Fibroblast of lung (primary cell): ENCODE measurements around the gene LRP1-AS. TPM values are rescaled to one million over a fixed set of nuclear protein-coding genes. Genes with fewer than 3 reads are reported as not detected.

ENCODE experiments used
- DNase-seq, 2 donors: peaks; one replicate each; pipeline versions ENCODE4 v3.0.0 to v3.0.0-alpha.2; 2010; ENCODE audit warnings: low read depth in 2 of 2
- H2AFZ ChIP-seq: 2 replicates; pipeline ENCODE4 v1.5.1; 2012; ENCODE audit warnings: low read length, control low read depth, inconsistent platforms
- H3K27ac ChIP-seq: 2 replicates; pipeline ENCODE4 v1.5.1; 2011; ENCODE audit warnings: low read length, control low read depth; ENCODE audit not compliant: insufficient read depth
- H3K27me3 ChIP-seq: 2 replicates; pipeline ENCODE4 v1.5.1; 2011; ENCODE audit warnings: mild to moderate bottlenecking, low read length; ENCODE audit not compliant: control insufficient read depth, insufficient read depth
- H3K36me3 ChIP-seq: 2 replicates; pipeline ENCODE4 v1.5.1; 2011; ENCODE audit warnings: low read length; ENCODE audit not compliant: control insufficient read depth, insufficient read depth
- H3K4me1 ChIP-seq: 2 replicates; pipeline ENCODE4 v1.5.1; 2011; ENCODE audit warnings: low read length; ENCODE audit not compliant: control insufficient read depth, insufficient read depth; ENCODE audit errors: extremely low read depth
- H3K4me2 ChIP-seq: 2 replicates; pipeline ENCODE4 v1.5.1; 2011; ENCODE audit warnings: low read length, control low read depth; ENCODE audit not compliant: insufficient read depth; ENCODE audit errors: extremely low read depth
- H3K4me3 ChIP-seq, 4 experiments: fragments of 200-600 bp in 1 of 4; sonication (generic) in 1 of 4; replicated peaks in 1 of 4; 2 replicates each; pipeline ENCODE4 v1.5.1; 2011 to 2016; ENCODE audit warnings: low read length in 4 of 4, low read depth in 3 of 4, mild to moderate bottlenecking in 3 of 4, control low read depth in 2 of 4, inconsistent platforms in 1 of 4, mixed read lengths in 1 of 4; ENCODE audit not compliant: insufficient read depth in 1 of 4; ENCODE audit errors: control extremely low read depth in 1 of 4
- H3K79me2 ChIP-seq: 2 replicates; pipeline ENCODE4 v1.5.1; 2012; ENCODE audit warnings: mild to moderate bottlenecking, low read length, inconsistent platforms; ENCODE audit not compliant: control insufficient read depth, insufficient read depth
- H3K9ac ChIP-seq: 2 replicates; pipeline ENCODE4 v1.5.1; 2011; ENCODE audit warnings: mild to moderate bottlenecking, low read length, control low read depth; ENCODE audit not compliant: insufficient read depth
- H3K9me3 ChIP-seq: 2 replicates; pipeline ENCODE4 v1.5.1; 2012; ENCODE audit warnings: low read depth, low read length; ENCODE audit not compliant: control insufficient read depth, insufficient read depth
- H4K20me1 ChIP-seq: 2 replicates; pipeline ENCODE4 v1.5.1; 2011; ENCODE audit warnings: low read length; ENCODE audit not compliant: control insufficient read depth, insufficient read depth; ENCODE audit errors: extremely low read depth
- CTCF ChIP-seq, 2 donors: IDR thresholded peaks in 1 of 2; conservative IDR thresholded peaks in 1 of 2; 1 replicate in 1 of 2; 2 replicates in 1 of 2; pipeline ENCODE4 v1.5.1; 2011 to 2012; ENCODE audit warnings: low read length in 2 of 2, control low read depth in 1 of 2, inconsistent platforms in 1 of 2, low read depth in 1 of 2, mild to moderate bottlenecking in 1 of 2
- EZH2 ChIP-seq: IDR thresholded peaks from 2 replicates; pipeline ENCODE4 v1.5.1; 2012; ENCODE audit warnings: low read length, control low read depth, mild to moderate bottlenecking; ENCODE audit errors: missing control alignments
- polyA plus RNA-seq, 2 donors: library from polyadenylated mRNA; depleted of rRNA in 1 of 2; stranded (reverse) in 1 of 2; unstranded in 1 of 2; fragments of >200 nt; gene quantifications; 2 replicates each; pipeline ENCODE4 v1.2.1, GENCODE V29; 2011 to 2012; ENCODE audit warnings: missing spikeins in 1 of 2
- total RNA-seq: library from RNA; depleted of rRNA; stranded (reverse); fragments of >200 nt; gene quantifications from 2 replicates; pipeline ENCODE4 v1.2.1, GENCODE V29; 2014

LRP1-AS gene
- total and polyA plus RNA-seq, 2 donors (not counting 1 experiment from before 2014, with no cell fraction given) = not detected

DNA sequence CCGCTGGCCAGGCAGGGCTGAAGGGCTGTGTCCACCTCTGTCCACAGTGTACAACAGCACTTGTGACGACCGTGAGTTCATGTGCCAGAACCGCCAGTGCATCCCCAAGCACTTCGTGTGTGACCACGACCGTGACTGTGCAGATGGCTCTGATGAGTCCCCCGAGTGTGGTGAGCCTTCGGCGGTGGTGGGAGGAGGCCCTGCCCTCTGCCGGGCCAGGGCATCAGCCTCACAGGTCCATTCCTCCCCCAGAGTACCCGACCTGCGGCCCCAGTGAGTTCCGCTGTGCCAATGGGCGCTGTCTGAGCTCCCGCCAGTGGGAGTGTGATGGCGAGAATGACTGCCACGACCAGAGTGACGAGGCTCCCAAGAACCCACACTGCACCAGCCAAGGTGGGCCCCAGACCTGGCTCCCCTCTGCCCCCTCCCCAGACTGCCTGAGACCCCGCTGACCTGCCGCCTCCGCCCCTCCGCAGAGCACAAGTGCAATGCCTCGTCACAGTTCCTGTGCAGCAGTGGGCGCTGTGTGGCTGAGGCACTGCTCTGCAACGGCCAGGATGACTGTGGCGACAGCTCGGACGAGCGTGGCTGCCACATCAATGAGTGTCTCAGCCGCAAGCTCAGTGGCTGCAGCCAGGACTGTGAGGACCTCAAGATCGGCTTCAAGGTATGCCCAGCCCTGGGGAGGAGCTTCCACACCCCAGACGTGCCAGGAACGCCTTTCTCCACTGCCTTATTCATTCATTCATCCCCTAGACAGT is 48.4 kb upstream of the LRP1-AS start:
- H3K27me3 ChIP-seq = no peaks in the 10 kb centered on the region
- no peak overlapping the region for H3K4me3 ChIP-seq
- no peak for DNase-seq
- no peak overlapping the region for H3K9ac ChIP-seq
- H3K79me2 ChIP-seq = no peaks in the 10 kb centered on the region
- no peak overlapping the region for H2AFZ ChIP-seq
- H3K4me2 ChIP-seq = no peak overlapping the region
- H4K20me1 ChIP-seq = no peaks in the 10 kb centered on the region
- TF ChIP-seq CTCF (conservative IDR thresholded peaks at IDR 0.05 in 1 of 2, IDR thresholded peaks at IDR 0.05 in 1 of 2; ENCODE audit: low read depth in 1 of 2, low read length in 2 of 2) = no peak
- TF ChIP-seq EZH2 = no peak
- H3K9me3 ChIP-seq = no peaks in the 10 kb centered on the region
- peaks cover 90% of the 10 kb centered on the region for H3K36me3 ChIP-seq
- H3K27ac ChIP-seq = no peak overlapping the region
- H3K4me1 ChIP-seq = no peaks in the 10 kb centered on the region

DNA sequence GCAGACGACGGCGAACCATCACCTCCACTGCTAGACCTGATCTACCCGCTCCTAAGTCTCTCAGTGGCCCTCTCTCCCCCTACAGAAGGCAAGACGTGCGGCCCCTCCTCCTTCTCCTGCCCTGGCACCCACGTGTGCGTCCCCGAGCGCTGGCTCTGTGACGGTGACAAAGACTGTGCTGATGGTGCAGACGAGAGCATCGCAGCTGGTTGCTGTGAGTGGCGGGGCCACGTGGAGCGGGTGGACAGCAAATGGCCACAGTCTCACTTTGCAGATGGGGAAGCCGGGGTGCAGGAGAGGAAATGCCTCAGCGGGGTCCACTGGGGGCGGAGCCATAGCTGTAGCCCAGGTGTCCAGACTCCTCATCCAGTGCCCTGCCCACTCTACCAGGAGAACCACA is 47.8 kb upstream of the LRP1-AS start:
- H3K27ac ChIP-seq = no peak overlapping the region
- no peaks in the 10 kb centered on the region for H4K20me1 ChIP-seq

DNA sequence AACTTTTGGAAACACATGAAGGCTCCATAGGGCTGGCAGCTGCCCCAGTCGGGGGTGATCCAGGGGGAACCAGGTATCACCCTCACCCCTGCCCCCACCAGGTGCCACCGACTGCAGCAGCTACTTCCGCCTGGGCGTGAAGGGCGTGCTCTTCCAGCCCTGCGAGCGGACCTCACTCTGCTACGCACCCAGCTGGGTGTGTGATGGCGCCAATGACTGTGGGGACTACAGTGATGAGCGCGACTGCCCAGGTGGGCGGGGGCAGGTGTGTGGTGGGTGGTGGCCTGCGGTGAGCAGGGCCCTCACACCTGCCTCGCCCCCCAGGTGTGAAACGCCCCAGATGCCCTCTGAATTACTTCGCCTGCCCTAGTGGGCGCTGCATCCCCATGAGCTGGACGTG is 46.8 kb upstream of the LRP1-AS start:
- H3K27me3 ChIP-seq = no peaks in the 10 kb centered on the region
- H3K36me3 ChIP-seq = peaks cover 85% of the 10 kb centered on the region
- H3K4me1 ChIP-seq = no peaks in the 10 kb centered on the region
- H3K9ac ChIP-seq = no peak overlapping the region
- no peak overlapping the region for H3K4me3 ChIP-seq
- no peak overlapping the region for H2AFZ ChIP-seq
- H3K9me3 ChIP-seq = no peaks in the 10 kb centered on the region
- TF ChIP-seq EZH2 = no peak
- no peak for TF ChIP-seq CTCF (conservative IDR thresholded peaks at IDR 0.05 in 1 of 2, IDR thresholded peaks at IDR 0.05 in 1 of 2; ENCODE audit: low read depth in 1 of 2, low read length in 2 of 2)
- no peak overlapping the region for H3K27ac ChIP-seq
- DNase-seq = no peak
- H3K4me2 ChIP-seq = no peak overlapping the region
- H3K79me2 ChIP-seq = no peaks in the 10 kb centered on the region
- no peaks in the 10 kb centered on the region for H4K20me1 ChIP-seq

More for the DNA sequence above, 47.8 kb upstream of the LRP1-AS start:
- Histone ChIP-seq H3K4me1 (no peaks in the 10 kb centered on the region), H3K4me3 (no peak overlapping the region), H3K9me3 (no peaks in the 10 kb centered on the region), H3K4me2 (no peak overlapping the region), H3K79me2 (no peaks in the 10 kb centered on the region), H3K36me3 (peaks cover 93% of the 10 kb centered on the region), H2AFZ (no peak overlapping the region), H3K9ac (no peak overlapping the region), H3K27me3 (no peaks in the 10 kb centered on the region)
- no peak for TF ChIP-seq EZH2
- no peak for TF ChIP-seq CTCF (conservative IDR thresholded peaks at IDR 0.05 in 1 of 2, IDR thresholded peaks at IDR 0.05 in 1 of 2; ENCODE audit: low read depth in 1 of 2, low read length in 2 of 2)
- DNase-seq = no peak
